ENCODE data around the gene COL6A1. TPM values are rescaled to one million over a fixed set of nuclear protein-coding genes. Genes with fewer than 3 reads are reported as not detected.

The COL6A1 gene
- total and polyA plus RNA-seq, 4 donors: 16.9 to 82.0 (median 35.7) TPM

DNA sequence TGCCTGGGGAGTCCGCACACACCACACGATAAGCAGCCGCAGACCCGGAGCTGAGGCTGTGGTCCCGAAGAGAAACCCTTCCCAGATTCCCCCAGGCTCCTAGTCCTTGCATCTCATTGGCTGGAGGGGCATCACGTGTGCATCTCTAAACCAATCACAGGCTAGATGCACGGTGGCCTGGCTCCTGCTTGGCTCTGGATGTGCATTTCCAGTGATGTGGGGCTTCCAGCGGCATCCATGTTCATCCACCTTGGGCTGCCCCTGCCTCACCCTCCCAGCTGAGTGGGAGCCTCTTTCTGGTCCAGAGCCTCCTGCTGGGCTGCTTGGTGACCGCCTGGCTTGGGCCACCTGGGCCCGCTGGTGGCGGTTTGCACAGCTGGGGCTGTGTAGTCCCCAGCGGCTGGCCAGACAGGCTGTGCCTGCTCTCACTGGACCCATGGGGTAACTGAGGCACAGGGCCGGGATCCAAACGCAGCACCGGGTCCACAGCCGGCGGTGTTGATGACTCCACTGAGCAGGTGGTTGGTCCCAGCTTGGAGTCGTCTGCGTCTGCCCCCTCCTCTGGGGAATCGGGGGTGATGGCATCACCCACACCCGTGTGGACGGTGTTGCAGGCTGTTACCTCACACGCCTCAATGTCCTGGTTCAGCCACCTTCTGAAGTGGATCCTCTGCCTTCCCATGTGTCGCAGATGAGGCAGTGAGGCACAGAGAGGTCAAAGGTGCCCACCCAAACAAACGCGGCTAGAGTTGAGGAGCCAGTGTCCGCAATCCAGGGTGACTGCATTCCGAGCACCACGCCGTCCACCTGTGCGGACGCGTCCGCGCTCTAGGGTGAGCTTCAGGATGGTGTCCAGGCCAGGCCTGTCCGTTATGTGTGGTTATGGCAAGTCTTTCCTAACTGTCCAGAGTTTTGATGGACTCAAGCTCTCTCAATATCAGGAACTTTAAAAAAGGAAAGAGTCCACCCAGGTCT is 41.3 kb downstream of the COL6A1 start:
- Histone ChIP-seq H3K4me1 (ENCODE audit: control insufficient read depth in 4 of 4, insufficient read depth in 4 of 4, low read length in 3 of 4) (no peaks in the 10 kb centered on the region), H3K27ac (ENCODE audit: low read depth in 1 of 2, low read length in 2 of 2) (no peak overlapping the region), H3K36me3 (ENCODE audit: control insufficient read depth in 4 of 4, insufficient read depth in 3 of 4, low read depth in 1 of 4, low read length in 3 of 4) (peaks cover 0 to 1% (median 0%) of the 10 kb centered on the region in 4 donors), H3K9ac (ENCODE audit: low read depth in 1 of 2, low read length in 2 of 2) (no peak overlapping the region), H3K9me3 (ENCODE audit: control insufficient read depth in 4 of 4, low read length in 3 of 4) (no peaks in the 10 kb centered on the region), H3K4me3 (ENCODE audit: low read depth in 1 of 3, low read length in 3 of 3) (no peak overlapping the region), H3K27me3 (ENCODE audit: control insufficient read depth in 4 of 4, insufficient read depth in 4 of 4, low read length in 3 of 4) (no peaks in the 10 kb centered on the region)
- WGBS: 91% methylated on average over 36 of the region's 36 CpGs
- TF ChIP-seq EGR1 (IDR thresholded peaks at IDR 0.05; ENCODE audit: low read depth in 2 of 2): no peak
- TF ChIP-seq, protein P1, sequence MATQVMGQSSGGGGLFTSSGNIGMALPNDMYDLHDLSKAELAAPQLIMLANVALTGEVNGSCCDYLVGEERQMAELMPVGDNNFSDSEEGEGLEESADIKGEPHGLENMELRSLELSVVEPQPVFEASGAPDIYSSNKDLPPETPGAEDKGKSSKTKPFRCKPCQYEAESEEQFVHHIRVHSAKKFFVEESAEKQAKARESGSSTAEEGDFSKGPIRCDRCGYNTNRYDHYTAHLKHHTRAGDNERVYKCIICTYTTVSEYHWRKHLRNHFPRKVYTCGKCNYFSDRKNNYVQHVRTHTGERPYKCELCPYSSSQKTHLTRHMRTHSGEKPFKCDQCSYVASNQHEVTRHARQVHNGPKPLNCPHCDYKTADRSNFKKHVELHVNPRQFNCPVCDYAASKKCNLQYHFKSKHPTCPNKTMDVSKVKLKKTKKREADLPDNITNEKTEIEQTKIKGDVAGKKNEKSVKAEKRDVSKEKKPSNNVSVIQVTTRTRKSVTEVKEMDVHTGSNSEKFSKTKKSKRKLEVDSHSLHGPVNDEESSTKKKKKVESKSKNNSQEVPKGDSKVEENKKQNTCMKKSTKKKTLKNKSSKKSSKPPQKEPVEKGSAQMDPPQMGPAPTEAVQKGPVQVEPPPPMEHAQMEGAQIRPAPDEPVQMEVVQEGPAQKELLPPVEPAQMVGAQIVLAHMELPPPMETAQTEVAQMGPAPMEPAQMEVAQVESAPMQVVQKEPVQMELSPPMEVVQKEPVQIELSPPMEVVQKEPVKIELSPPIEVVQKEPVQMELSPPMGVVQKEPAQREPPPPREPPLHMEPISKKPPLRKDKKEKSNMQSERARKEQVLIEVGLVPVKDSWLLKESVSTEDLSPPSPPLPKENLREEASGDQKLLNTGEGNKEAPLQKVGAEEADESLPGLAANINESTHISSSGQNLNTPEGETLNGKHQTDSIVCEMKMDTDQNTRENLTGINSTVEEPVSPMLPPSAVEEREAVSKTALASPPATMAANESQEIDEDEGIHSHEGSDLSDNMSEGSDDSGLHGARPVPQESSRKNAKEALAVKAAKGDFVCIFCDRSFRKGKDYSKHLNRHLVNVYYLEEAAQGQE (IDR thresholded peaks at IDR 0.05): no peak
- TF ChIP-seq SP1 (IDR thresholded peaks at IDR 0.05): no peak
- TF ChIP-seq RXRA (IDR thresholded peaks at IDR 0.05): no peak
- no peak for TF ChIP-seq TAF1 (conservative IDR thresholded peaks at IDR 0.05)
- TF ChIP-seq, protein P2, sequence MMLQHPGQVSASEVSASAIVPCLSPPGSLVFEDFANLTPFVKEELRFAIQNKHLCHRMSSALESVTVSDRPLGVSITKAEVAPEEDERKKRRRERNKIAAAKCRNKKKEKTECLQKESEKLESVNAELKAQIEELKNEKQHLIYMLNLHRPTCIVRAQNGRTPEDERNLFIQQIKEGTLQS (IDR thresholded peaks at IDR 0.05): no peak
- DNase-seq (ENCODE audit: low spot score): no peak

DNA sequence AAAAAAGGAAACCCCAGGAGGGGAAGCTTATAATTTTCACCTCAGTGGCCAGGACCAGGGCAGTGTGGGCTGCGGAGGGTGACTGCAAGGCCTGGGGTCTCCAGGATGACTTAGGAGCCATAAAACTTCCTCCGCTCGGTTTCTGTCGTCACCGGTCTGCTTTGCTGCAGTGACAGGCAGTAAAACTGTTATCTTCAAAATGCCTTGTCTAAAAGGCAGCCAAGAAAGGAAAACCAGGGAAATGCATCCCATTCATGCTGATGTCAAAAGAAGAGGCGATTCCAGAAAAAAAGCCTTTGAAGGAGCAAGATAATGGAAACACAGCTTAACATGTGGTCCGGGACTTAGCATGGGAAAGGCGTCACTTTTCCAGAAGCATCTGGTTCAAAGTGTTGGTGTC is 42.0 kb downstream of the COL6A1 start:
- H3K27ac ChIP-seq (ENCODE audit: low read depth in 1 of 2, low read length in 2 of 2): no peak overlapping the region
- DNase-seq (ENCODE audit: low spot score): no peak
- H3K4me1 ChIP-seq (ENCODE audit: control insufficient read depth in 4 of 4, insufficient read depth in 4 of 4, low read length in 3 of 4): no peaks in the 10 kb centered on the region
- H3K36me3 ChIP-seq (ENCODE audit: control insufficient read depth in 4 of 4, insufficient read depth in 3 of 4, low read depth in 1 of 4, low read length in 3 of 4): peaks cover 0 to 1% (median 0%) of the 10 kb centered on the region in 4 donors
- no peak overlapping the region for H3K9ac ChIP-seq (ENCODE audit: low read depth in 1 of 2, low read length in 2 of 2)
- H3K4me3 ChIP-seq (ENCODE audit: low read depth in 1 of 3, low read length in 3 of 3): no peak overlapping the region
- H3K9me3 ChIP-seq (ENCODE audit: control insufficient read depth in 4 of 4, low read length in 3 of 4): no peaks in the 10 kb centered on the region
- WGBS: 69% methylated on average over 8 of the region's 8 CpGs
- TF ChIP-seq, protein P3, sequence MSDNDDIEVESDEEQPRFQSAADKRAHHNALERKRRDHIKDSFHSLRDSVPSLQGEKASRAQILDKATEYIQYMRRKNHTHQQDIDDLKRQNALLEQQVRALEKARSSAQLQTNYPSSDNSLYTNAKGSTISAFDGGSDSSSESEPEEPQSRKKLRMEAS (IDR thresholded peaks at IDR 0.05): no peak
- TF ChIP-seq, protein P1 (IDR thresholded peaks at IDR 0.05): peak; percentile 62
- no peaks in the 10 kb centered on the region for H3K27me3 ChIP-seq (ENCODE audit: control insufficient read depth in 4 of 4, insufficient read depth in 4 of 4, low read length in 3 of 4)
